Measurements from ENCODE around the gene ZNF678.

- TF ChIP-seq NBN (IDR thresholded peaks at IDR 0.05; ENCODE audit: low read depth) (no peak), CTCF (IDR thresholded peaks at IDR 0.05 in 2 of 3, conservative IDR thresholded peaks at IDR 0.05 in 1 of 3; ENCODE audit: insufficient read depth in 2 of 3, low read depth in 1 of 3, low read length in 3 of 3) (no peak), SMC3 (conservative IDR thresholded peaks at IDR 0.05; ENCODE audit: insufficient read depth, low read depth, low read length) (no peak)
Measured at GRCh38 chr1:227556288-227556687, 7.1 kb upstream of the ZNF678 start.

Data from K562 (cell line).